DOHH2 (cell line): ENCODE measurements around the gene SPG7.

Experiments used
- CTCF ChIP-seq: fragments of 200-600 bp; sonication (generic); IDR thresholded peaks from one replicate; pipeline ENCODE4 v1.5.1; 2014; ENCODE audit warnings: antibody characterized with exemption, mild to moderate bottlenecking, low read depth, low read length; ENCODE audit not compliant: poor library complexity, severe bottlenecking
- EZH2phosphoT487 ChIP-seq: fragments of 200-600 bp; sonication (generic); IDR thresholded peaks from 2 replicates; pipeline ENCODE4 v1.6.1; 2017; ENCODE audit warnings: borderline replicate concordance, mild to moderate bottlenecking, antibody characterized with exemption, low read length, moderate library complexity, mixed read lengths

GRCh38 chr16:89504091-89504490 is 4.1 kb upstream of the SPG7 start:
- TF ChIP-seq CTCF (no peak), EZH2phosphoT487 (no peak)
